ENCODE results near the gene PHOSPHO2.
A peak's percentile ranks its signal among the peaks of the same experiment; 100 is the strongest.

Gene PHOSPHO2, protein sequence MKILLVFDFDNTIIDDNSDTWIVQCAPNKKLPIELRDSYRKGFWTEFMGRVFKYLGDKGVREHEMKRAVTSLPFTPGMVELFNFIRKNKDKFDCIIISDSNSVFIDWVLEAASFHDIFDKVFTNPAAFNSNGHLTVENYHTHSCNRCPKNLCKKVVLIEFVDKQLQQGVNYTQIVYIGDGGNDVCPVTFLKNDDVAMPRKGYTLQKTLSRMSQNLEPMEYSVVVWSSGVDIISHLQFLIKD
- 2.8 reads per million, percentile 9 among the genes with 10 or more reads in this experiment for total RNA-seq

DNA sequence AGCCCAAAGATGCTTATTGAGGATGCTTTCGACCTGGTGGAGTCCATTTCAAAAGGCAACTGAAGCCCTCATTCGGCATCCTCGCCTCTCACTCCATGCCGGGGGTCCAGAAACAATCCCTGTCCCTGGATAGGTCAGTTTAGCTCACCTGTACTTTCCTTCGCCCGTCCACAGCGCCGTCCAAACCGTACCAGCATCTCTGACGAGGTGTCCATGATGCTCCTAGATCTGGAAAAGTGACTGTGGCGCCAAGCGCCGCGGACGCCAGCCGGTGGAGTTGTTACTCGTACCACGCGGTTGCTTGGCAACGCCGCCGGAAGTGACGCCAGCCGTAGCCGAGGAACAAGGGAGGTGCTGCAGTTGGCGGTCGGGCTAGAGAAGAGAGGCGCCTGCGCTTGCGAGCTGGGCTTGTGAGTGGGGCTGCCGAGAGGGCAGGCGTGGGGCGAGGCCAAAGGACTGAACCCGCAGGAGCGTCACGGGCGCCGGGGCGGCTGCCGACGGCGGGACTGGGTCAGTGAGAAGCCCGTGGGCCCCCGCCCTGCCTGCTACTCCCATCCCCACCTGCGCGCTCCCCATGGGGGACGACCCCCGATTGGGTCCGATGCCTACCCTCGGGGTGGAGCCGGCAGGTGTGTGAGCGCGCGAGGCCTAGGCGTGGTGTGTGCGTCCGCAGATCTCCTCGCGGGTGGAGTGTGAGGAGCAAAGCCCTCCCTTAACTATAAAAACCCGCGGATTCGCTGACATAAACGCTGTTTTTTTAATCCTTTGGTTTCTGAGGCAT lies at the start of gene PHOSPHO2, which contains the start of gene CFAP210:
Gene PHOSPHO2 (plus strand): TSS at position 357 of the 781 bp plus-strand sequence. CDS start 6,503 bp downstream, outside the sequence.
Gene CFAP210 (minus strand): TSS at position 293 of the 781 bp plus-strand sequence. CDS start 78 bp downstream, at position 215.
- peak; percentile 100 for DNase-seq

DNA sequence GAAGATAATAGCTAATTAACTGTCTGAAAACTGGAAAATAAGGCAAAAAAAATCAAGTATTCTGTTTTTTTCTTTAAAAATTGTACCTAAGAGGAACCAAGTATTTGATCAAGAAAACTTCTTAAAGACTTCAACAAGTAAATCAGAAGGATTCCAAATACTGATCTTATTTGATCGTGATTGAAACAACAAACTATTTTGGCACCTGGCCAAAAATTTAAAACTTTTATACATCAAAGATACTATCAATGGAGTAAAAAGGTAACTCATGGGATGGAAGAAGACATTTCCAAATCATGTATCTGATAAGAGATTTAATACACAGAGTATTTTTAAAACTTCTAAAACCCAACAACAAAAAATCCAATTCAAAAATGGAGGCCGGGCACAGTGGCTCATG lies 46.8 kb upstream of the PHOSPHO2 start:
- DNase-seq: no peak

DNA sequence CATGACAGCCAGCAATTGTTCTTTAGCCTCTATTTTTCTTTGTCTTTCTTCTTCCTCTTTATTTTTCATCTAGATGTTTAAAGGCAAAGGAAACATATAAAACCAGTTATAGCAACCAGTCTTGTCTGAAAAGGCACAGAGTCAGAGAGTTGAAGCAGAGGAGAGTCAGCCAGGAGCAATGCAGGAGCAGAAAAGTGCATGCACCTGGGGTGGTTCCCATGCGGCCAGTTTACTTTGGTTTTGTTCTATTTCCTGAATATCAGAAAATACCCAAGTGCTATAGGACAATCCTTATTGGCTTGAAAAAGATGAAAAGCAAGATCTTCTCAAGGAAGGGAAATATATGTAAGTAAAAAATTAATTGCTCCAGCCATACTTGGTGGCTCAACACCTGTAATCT lies 45.0 kb upstream of the PHOSPHO2 start:
- no peak for DNase-seq

DNA sequence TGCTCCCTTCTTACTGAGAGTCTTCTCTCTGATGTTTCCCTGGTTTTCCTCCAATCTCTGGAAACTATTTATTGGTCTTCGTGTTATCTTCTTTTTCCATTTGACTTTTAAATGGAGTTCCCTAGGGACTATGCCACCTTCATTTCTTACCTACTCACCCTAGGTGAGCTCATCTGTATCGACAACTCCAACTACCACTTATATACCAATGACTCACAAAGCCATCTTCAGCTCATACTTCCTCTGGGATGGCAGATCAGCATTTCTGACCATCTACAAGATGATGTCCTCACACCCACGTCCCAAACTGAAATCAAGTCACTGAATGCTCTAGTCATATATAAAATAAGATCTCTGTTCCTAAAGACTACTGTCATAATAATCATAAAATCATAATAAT lies 40.6 kb upstream of the PHOSPHO2 start:
- no peak for DNase-seq

DNA sequence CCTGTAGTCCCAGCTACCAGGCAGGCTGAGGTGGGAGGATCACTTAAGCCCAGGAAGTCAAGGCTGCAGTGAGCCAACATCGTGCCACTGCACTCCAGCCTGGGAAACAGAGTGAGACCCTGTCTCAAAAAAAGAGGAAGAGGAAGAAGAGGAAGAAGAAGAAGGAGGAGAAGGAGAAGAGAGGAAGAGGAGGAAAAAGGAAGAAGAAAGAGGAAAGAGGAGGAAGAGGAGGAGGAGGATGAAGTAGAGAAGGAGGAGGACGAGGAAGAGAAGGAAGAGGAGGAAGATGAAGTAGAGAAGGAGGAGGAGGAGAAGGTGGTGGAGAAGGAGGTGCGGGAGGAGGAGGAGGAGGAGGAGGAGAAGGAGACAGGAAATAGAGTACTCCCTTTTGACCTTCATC lies 38.1 kb upstream of the PHOSPHO2 start:
- DNase-seq: no peak

DNA sequence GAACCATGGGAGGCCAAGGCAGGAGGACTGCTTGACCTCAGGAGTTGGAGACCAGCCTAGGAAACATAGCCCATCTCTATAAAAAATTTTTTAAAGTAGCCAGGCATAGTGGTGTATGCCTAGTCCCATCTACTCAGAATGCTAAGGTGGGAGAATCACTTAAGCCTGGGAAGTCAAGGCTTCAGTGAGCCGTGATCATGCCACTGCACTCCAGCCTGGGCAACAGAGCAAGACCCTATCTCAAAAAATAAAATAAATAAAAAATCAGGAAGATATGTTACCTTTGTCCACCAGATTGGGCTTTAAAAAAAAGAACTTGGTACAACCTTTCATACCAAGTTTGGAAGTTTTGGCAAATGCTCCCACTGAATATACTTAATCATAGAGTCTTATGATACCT lies 35.4 kb upstream of the PHOSPHO2 start:
- DNase-seq: no peak

DNA sequence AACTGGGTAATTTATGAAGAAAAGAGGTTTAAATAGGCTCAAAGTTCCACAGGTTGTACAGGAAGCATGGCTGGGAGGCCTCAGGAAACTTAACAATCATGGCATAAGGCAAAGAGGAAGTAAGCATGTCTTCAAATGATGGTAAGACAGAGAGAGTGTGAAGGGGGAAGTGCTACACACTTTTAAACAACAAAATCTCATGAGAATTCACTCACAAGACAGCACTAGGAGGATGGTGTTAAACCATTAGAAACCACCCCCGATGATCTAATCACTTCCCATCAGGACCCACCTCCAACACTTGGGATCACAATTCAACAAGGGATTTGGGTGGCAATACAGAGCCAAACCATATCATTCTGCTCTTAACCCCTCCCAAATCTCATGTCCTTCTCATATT lies 34.9 kb upstream of the PHOSPHO2 start:
- DNase-seq: no peak

DNA sequence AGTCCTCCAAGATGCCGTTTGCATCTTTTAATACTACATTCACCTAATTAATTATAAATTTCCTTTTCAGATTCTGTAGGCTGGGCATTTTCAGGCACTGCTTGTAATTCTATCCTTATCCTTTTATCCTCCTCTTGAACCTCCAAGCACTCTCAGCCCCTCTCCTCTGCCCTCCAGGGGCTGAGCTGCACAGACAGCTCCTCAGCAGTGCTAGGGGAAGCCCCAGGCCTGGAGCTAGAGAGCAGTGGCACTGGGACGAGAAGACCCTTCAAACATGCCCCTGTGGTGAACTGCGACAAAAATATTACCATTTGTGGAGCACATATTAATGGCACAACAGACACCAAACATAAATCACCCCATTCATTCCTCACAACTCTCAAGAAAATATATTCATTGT lies 33.0 kb upstream of the PHOSPHO2 start:
- no peak for DNase-seq

DNA sequence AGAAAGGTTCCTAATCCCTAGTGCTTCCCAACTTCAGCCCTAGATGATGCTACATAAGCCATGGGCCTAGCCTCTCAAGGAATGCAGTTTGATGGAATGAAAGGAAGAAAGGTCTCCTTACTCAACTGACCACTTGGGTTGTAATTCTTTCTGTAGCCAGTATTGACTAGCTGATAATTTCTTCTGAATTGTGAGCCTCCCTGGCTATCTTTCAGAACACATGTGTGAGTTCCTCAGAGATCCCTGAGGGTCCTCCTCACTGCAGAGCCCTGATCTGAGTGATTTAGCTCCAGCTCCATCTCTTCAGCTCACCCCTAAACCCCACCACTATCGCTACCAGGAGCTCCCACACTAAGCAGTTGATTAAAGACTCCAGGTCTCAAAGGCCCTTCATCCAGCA lies 31.5 kb upstream of the PHOSPHO2 start:
- no peak for DNase-seq

DNA sequence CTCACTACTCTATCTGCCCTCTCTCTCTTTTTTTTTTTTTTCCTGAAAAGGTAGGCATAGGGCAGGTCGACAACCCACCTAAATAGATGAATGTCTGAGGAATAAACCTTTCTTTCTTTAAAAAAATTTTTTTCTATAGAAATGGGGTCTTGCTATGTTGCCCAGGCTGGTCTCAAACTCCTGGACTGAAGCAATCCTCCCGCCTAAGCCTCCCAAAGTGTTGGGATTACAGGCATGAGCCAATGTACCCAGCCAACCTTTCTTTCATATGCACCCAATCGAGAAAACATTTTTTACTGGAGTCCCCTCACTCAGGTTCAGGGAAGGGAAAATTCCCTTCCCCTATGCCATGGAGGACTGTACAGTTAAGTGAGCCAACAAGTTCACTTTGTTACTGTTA lies 31.0 kb upstream of the PHOSPHO2 start:
- no peak for DNase-seq

DNA sequence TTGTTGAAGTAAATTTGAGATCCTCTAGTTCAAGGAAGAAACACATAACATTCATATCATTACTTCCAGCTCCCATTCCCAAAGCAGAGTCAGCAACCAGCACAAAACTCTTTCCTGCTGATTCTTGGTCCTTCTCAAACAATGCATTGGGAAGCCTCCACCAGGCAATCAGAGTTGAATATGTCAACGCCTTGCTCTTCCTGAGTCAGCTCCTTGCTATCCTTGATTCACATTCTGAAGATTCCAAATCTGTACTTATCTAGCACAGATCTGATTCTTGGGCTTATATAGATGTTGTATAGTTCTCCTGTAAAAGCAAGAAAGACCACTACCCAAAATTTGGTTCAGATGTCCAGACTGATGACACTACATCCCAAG lies 29.7 kb upstream of the PHOSPHO2 start:
- no peak for DNase-seq

DNA sequence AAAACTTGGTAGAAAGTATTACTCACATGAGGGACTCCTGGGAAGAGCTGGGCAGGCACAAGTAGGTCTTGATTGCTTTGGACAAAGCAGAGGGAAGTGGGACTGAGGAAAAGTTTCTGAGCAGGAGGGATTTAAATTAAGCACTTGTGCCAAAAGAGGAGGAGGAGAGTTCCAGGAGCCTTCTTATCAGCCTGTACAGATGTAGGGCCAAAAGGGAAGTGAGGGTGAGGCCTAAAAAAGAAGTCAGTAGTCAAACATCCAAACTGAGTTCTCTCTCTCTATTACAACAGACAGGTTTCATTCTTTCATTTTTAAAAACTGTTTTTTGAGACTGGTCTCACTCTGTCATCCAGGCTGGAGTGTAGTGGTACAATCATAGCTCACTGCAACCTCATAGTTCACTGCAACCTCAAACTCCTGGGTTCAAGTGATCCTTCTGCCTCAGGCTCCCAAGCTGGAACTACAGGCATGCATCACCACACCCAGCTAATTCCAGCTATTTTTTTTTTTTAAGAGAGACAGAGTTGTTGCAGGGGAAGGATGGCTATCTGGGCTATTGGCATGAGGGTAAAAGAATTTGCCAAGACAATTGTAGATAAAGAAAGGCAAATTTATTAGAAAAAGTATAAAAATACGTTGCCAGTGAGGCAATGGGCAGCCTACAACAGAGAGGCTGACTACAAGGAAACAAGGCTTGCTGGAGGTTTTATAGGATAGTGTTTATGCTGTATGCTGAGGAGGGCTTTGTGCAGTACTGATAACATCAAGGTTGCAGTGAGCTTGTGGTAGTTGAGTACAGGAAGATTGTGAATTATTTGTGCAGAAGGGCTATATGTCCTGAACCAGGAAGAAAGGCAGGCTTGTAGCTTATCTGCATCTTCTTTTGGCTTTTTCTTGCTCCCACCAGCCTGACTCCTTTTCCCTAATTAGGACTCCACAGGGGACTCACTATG lies 29.0 kb upstream of the PHOSPHO2 start:
- no peak for DNase-seq

DNA sequence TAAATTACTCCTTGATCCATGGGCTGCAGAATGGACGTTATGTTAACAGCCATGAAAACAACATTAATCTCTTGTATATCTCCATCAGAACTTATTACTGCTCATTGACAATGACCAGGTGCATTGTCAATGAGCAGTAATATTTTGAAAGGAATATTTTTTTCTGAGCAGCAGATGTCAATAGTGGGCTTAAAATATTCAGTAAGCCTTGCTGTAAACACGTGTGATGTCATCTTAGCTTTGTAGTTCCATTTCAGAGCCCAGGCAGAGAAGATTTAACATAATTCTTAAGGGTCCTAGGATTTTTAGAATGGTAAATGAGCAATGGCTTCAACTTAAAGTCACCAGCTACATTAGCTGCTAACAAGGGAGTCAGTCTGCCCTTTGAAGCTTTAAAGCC lies 26.7 kb upstream of the PHOSPHO2 start:
- DNase-seq: no peak

DNA sequence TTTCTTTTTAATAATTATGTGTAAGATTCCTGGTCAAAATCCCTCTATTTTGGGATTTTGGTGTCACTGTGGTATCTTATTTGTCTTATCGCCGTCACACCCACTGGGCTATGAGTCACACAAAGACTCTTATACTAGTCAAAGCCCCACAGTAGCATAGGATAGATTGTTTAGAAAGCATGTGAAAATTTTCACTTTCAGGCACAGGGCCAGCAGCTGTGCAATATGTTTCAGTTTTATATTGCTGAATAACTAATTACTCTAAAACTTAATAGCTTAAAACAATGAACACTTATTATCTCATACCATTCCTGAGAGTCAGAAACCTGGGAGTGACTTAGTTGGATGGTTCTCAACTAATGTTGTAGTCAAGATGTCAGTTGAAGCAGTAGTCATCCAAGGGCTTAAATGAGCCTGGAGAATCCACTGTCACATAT lies 24.0 kb upstream of the PHOSPHO2 start:
- no peak for DNase-seq

DNA sequence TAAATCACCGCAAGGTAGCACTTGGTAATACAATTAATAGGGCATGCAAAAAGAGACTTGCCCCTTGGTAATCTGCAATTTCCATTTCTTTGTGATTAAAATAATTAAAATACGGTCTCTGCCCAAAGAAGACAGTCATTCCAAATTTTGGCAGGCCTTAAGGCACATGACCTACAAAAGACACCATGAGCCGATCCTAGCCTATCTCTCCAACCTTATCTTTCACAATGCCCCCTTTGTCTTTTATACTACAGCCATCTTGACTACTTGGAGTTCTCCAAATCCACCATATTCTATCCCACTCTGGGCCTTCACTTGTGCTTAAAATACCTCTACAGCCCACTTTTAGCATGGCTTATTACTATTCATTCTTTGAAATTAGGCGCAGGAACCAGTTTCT lies 23.3 kb upstream of the PHOSPHO2 start:
- no peak for DNase-seq

DNA sequence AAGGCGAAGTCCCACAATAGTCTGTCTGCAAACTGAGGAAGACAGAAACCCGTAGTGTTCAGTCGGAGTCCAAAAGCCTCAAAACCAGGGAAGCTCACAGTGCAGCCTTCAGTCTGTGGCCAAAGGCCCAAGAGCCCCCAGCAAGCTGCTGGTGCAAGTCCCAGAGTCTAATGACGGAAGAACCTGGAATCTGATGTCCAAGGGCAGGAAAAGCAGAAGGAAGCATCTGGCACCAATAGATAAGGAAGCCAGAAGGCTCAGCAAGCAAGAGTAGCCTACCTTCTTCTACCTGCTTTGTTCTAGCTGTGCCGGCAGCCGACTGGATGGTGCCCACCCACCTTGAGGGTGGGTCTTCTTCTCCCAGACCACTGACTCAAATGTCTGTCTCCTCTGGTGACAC lies 21.9 kb upstream of the PHOSPHO2 start:
- no peak for DNase-seq

DNA sequence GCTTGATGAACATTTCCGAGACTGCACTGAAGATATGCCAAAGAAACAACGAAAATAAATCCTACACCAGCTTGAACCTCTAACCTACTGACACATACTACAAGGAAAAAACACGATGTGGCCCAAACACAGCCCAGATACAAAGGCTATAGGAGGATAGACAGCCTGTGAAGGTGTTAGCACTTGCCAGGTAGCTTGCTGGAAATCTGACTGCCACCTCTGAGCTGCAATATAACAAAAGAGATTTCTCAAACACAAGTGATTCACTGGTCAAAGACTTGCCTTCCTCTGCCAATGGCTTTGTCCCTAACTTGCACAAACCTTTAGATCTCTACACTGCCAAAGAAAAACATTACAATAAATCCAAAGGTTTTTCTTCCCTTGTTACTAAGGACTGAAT lies 21.2 kb upstream of the PHOSPHO2 start:
- no peak for DNase-seq

DNA sequence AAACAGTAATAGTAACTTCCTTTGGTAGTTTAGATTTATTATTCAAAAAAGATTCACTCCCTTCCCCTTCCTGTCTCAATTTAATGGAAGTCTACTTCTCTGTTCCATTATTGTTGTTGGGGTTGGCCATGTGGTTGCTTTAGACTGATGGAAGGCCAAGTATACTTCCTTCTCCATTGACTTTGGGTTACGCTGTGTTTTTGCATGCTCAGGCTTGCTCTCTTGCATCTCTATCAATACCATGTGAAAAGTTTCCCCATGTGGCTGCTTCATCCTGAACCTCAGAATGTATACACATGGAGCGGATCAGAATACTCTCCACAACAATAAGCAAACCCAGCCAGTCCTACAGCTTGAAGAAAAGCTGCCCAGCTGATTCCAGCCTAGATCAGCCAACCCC lies 20.3 kb upstream of the PHOSPHO2 start:
- no peak for DNase-seq

DNA sequence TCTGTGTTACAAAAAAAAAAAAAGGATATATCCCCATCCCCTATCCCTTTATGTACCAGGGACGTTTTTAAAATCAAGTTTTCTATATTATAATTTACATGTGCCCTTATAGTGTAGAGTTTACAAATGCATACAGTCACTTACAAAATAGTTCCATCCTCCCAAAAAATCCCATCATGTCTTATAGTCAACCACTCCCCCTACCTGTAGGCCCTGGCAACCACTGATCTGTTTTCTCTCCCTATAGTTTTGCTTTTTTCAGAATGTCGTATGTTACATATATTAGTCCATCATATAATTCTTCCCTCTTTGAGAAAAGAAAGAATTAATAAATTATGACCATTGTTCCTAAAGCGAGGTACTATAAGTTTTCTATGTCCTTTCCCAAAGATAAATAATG lies 17.9 kb upstream of the PHOSPHO2 start:
- DNase-seq: no peak

DNA sequence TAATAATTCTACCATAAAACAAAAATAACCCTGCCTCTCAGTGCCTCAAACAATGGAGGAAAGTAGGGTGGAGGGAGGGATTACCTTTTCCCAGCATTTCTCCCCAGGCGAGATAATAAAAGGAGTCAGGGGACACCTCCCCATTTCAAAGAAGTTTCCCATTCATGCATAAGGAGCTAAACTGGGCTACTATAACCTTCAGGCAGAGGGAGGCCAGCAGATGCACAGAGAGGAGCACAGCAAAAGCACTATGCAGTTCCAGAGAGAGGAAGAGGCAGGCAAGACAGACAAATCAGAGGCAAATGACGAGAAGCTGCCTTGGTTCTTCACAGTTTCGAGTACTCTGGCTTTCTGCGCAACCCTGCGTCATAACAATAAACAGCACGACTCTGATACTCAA lies 17.4 kb upstream of the PHOSPHO2 start:
- DNase-seq: no peak

DNA sequence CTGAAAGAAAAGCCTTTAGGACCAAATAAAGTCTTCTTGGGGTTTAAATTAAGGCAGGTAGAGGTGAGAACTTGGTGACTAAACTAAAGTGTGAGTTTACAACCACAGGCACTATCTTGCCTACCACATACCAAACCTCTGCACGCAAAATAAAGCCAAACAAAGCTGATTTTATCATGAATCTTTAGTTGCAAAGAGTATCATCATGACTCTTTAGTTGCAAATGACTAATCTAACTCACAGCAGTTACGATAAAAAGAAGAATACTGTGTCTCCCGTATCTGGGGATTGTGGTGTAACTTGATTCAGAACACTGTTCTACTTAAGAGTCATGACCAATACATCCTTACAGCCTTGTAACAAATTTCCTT lies 11.2 kb upstream of the PHOSPHO2 start:
- DNase-seq: no peak

DNA sequence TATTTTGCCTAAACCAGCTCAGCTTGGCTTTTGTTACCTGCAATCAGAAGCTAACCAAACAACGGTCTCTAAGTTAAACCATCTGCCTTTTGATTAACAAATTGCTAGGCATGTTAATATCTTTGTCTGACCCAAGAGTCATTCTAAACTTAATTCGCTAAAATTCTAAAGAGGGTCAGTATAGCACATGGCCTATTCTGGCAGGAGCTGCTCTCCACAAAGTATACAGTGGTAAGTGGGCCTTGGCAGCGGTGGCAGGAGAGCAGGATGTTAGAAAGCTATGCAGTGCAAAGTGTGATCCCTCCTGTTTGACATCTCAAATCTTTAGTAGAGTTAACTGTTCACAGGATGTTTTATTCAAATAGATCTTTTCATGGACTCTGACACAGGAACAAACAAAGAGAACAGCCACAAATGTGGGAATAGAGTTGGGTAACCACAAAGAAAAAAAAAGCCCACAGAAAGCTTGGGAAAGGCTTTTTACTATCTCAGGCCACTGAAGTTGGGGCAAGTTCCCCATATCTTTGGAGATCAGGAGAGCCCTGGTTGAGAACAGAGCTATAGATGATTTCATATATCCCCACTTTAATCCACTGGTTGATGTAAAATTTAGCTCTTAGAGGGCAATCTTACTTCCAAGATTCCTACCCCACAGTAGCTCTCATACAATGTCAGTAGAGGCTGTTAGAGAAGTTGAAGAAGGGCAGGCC lies 10.7 kb upstream of the PHOSPHO2 start:
- no peak for DNase-seq

DNA sequence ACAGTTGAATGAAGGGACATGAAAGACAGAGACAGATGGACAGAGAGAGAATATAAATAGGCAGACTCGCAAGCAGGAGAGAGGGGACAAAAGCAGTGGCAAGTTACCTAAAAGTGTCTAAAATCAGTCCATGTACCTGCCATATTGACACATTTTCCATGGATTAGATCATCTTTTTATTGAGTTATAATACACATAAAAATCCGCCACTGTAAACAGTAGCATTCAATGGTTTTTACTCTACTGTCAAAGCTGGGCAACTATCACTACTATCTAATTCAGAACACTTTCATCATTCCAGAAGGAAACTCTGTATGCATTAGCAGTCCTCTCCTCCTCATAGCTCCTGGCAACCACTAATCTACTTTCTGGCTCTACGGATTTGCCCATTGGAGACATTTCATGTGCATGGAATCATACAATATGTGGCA lies 10.1 kb upstream of the PHOSPHO2 start:
- DNase-seq: no peak
